Stimulated activated CD4-positive, alpha-beta T cell treated with anti-CD3 and anti-CD28 coated beads, Interleukin-4, amount 100 ng/mL, for 24 hours (primary cell): Measurements from ENCODE around the gene LYPD1.
"Not testable (repeated sequence)": the region's sequence is repeated elsewhere in the genome, so short reads cannot be mapped to it uniquely, and the experiment has no call there.

ENCODE experiments used
- DNase-seq: peaks from one replicate; pipeline ENCODE4 v3.0.0-alpha.2; 2020

LYPD1 gene, protein sequence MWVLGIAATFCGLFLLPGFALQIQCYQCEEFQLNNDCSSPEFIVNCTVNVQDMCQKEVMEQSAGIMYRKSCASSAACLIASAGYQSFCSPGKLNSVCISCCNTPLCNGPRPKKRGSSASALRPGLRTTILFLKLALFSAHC

GRCh38 chr2:132669908-132670495 is at the start of gene LYPD1:
Gene LYPD1, minus strand, starts transcription at chr2:132670205. Its CDS starts 273 bp downstream, at chr2:132669932.
- DNase-seq: no peak

DNA sequence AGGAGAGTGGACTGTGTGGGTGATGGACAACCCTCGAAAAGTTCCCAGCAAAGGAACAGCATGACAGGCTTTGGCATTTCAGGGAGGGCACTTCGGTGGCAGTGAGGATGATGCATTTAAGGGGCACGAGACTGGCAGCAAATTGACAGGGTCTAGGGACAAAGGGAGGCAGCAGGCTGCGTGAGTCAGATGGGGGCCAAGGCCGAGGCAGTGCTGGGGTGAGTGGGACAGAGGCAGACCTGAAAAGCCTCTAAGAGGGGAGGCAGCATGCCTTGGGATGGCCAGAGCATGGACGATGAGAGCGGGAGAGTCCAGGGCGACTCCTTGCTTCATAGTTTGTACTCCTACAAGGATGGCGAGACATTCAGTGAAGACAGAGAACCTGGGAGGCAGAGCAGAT is 49.5 kb upstream of the LYPD1 start:
- DNase-seq: no peak

GRCh38 chr2:132716954-132717353 is 46.9 kb upstream of the LYPD1 start:
- DNase-seq: no peak

DNA sequence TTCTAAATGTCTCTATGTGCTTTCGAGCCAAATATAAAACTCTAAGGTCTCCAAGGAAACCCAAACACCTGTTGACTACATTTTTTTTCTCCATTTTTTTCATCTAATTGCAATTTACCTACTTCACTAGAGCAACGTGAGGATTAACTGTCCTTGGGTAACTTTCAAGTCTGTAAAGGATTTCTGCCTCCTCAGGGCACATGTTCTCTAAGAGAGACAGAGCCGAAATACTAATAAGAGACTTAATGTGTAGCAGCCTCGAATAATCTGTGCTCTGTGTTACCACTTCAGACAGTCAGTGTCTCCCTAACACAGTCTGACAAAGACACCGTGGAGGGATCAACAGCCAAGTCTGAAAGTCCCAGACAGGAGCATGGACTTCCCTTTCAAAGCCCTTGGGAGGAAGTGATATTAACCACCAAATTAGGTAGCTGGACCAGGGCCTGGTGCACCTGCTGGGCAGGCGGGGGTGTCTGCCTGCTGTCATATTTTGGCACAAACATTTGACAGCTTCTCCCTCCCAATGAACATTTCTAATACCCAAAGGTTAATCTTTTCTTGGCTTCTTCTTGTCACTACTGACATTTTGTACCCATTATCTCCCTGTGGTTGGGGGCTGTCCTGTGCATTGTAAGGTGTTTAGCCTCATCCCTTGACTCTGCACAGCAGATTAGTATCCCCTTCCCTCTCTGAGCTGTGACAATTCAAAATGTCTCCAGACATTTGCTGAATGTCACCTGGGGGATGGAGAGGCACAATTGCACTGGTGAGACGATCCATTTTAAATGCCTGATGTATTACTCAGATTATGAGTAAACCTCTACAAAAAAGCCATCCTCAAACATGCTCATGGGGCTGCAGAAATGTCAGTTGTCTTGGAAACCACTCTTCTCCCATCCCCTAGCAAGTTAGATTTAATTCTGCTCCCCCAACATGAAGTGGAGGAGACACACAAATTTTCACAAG is 45.7 kb upstream of the LYPD1 start:
- no peak for DNase-seq

DNA sequence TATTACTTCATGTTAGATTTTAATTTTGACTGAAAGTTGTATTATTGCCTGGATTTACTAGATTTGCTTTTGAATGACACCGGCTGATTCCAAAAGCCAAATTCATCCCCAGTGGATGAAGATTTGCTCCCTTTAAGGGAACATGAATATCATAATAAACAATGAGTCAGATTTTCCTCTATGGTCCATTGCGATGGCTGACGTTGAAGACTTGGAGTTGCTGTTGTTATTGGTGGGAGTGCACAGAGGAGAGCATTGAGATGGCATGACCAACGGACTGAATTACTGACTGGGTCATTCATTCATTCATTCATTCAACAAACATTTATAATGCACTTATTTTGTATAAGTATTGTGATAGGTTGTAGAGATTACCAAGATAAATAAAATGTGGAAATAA is 33.4 kb upstream of the LYPD1 start:
- DNase-seq: no peak

GRCh38 chr2:132701810-132702209 is 31.8 kb upstream of the LYPD1 start:
- DNase-seq: no peak

DNA sequence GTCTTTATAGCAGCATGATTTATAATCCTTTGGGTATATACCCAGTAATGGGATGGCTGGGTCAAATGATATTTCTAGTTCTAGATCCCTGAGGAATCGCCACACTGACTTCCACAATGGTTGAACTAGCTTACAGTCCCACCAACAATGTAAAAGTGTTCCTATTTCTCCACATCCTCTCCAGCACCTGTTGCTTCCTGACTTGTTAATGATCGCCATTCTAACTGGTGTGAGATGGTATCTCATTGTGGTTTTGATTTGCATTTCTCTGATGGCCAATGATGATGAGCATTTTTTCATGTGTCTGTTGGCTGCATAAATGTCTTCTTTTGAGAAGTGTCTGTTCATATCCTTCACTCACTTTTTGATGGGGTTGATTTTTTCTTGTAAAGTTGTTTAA is 29.8 kb upstream of the LYPD1 start:
- not testable (repeated sequence) for DNase-seq

DNA sequence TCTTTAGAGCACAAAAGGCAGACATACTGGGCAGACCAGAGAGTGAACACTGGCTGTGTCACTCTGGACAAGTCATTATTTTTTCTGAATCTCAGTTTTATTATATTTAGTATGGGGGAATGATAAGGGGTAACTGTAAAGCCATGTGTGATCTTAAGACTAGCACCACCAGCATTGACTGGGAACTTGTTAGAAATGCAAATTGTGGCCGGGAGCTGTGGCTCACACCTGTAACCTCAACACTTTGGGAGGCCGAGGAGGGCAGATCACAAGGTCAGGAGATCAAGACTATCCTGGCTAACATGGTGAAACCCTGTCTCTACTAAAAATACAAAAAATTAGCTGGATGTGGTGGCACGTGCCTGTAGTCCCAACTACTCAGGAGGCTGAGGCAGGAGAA is 28.3 kb upstream of the LYPD1 start:
- DNase-seq: not testable (repeated sequence)

DNA sequence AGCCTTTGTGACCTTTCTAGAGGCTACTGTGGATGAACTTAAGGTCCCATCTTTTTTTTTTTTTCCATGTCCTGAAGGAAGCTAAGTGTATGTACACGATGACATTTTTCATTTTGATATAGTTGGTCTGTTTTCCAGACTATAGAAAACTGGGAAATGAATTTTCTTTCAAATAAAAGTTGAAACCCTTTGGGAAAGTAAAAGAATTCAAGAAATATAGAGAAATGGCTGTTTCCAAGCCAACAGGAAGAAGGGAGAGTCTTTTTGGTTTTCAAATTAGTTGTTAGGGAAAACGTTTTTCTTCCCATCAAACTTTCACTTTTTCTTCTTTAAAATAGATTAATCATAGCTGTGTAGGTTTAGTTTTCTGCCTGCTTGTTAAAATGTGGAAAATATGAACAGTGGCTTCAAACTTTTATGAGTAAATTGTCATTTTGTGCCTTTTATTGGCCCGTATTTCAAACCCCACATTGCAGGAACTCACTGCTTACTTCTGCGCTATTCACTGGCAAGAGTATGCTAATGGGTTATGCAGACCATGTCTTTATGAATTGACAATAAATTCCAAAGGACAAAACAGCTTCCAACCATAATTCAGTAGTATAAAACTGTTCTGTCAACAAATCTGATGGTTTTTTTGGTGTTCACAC is 27.7 kb upstream of the LYPD1 start:
- DNase-seq: no peak

DNA sequence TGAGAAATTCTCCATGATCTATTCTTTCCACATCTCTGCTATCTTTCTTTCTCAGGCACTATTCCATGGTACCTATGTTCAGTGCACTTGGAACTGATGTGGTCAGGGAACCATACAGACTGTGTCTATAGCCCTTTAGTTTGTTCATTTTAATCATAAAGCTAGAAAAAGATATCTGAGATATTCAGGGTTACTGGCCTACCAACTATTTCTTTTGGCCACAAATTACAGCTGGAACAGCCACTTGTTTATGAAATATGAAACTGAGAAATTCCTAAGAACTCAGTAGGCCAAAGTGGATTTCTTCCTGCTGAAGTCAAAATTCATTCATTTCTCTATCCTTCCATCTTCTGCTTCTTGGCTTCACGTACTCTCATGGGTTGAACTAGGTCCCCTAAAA is 22.8 kb upstream of the LYPD1 start:
- DNase-seq: no peak

DNA sequence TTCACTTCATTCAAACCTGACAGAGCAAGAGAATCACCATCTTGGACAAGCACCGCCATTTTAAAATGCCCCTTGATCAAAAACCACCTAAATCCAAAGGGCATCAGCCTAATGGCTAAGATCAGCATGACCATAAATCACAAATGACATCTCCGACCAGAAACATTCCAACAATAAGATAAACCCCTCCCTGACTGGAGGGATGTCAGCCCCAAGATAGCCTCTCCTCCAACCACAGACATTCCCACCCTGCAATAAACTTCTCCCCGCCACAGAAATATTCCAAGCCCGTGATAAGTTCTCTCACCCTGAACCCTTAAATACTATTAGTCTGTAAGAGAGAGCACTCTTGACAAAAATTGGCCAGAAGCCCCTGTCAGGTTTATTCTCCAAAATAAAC is 21.6 kb upstream of the LYPD1 start:
- DNase-seq: no peak

DNA sequence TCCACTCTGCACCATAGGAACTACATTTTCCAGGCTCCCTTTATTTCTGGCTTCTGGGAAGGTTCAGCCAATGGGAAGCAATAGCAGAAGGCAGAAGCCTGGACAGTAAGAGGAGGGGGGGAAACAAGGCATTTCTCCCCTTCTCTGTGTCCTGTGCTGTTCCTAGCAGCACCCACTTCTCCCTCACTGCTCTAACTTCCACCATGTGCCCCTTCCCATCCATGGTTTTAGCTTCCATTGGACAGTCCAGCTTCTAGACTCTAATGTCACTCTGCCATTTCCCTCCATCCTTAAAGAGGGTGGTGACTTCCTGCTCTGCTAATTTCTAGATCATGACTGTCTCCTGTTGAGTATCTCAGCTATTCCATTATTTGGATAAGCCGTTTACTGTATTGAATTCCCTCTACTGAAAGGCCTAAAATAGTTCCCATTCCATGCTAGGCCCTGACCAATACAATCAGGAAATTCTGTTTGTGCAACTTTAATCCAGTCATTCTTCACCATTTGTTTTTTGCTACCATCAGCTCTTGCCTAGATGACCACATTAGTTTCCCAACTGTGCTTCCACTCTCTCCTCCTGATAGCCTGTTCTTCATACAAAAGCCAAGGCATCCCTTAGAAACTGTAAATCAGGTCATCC is 20.8 kb upstream of the LYPD1 start:
- no peak for DNase-seq

- no peak for DNase-seq
Observed at GRCh38 chr2:132681766-132682165, 11.8 kb upstream of the LYPD1 start.

- no peak for DNase-seq
Observed at GRCh38 chr2:132680544-132680943, 10.5 kb upstream of the LYPD1 start.

DNA sequence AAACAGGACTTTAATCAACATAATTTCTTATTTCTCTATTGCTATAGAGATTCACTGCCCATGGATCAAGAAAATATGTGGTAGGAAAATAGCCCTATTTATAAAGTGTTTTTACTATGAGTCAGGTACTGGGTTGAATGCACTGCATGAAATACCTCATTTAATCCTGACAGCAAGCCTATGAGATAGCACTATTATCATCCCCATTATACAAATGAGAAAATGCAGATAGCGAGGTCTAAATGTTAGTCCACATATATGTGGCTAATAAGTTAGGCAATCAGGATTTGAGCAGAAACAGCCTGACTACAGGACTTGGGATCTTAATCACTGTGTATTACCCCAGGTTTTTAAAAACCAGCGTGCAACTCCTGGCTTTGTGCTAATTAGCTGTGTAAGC is 8.5 kb upstream of the LYPD1 start:
- no peak for DNase-seq

DNA sequence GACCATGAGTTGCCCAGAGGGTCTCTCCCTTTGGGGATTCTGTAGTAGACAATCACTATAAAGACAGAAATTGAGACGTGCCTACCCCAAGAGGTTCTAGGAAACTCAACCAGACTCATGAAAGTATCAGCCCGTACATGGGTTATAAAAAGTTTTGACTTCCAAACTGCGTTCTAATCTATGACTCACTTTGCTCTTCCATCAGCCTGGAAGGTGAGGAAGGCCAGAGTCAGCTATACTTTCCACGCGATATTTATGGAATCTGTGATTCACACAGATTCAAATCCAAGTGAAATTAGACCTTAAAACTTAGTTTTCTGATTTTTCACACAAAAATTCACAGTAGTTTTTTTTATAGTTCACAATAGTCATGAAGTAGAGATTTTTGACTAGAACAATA is 7.7 kb upstream of the LYPD1 start:
- no peak for DNase-seq

GRCh38 chr2:132676999-132677398 is 7.0 kb upstream of the LYPD1 start:
- no peak for DNase-seq

- DNase-seq: no peak
Observed at GRCh38 chr2:132671151-132671835, 1.3 kb upstream of the LYPD1 start.

- no peak for DNase-seq
Observed at GRCh38 chr2:132670496-132671150, 618 bp upstream of the LYPD1 start.

GRCh38 chr2:132668987-132669907 is 758 bp downstream of the LYPD1 start:
- DNase-seq: no peak
